ENCODE results near the gene SNPH.
A peak's percentile ranks its signal among the peaks of the same experiment; 100 is the strongest.

The SNPH gene

GRCh38 chr20:1313236-1313964 lies 47.3 kb downstream of the SNPH start:
- peak; percentile 87 for TF ChIP-seq CTCF (conservative IDR thresholded peaks at IDR 0.05; ENCODE audit: low read length)
- DNase-seq (ENCODE audit: low read depth), result peak; percentile 73
- H3K4me3 ChIP-seq (ENCODE audit: low read length), result peak overlapping the region; percentile 50

DNA sequence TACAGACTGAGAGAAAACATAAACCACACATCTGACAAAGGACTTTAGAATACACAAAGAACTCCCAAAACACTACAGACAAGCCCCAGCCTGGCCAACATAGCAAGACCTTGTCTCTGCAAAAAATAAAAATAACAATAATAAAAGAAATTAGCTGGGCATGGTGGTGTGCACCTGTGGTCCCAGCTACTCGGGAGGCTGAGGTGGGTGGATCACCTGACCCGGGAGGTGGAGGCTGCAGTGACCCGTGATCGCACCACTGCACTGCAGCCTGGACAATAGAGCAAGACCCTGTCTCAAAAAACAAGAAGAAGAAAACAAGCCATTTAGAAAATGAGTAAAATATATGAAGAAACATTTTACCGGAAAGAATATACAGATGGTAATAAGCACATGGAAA lies 49.7 kb downstream of the SNPH start:
- no peak for DNase-seq (ENCODE audit: low read depth)
- H3K4me3 ChIP-seq (ENCODE audit: low read length), result no peak overlapping the region
- no peak for TF ChIP-seq CTCF (conservative IDR thresholded peaks at IDR 0.05; ENCODE audit: low read length)

DNA sequence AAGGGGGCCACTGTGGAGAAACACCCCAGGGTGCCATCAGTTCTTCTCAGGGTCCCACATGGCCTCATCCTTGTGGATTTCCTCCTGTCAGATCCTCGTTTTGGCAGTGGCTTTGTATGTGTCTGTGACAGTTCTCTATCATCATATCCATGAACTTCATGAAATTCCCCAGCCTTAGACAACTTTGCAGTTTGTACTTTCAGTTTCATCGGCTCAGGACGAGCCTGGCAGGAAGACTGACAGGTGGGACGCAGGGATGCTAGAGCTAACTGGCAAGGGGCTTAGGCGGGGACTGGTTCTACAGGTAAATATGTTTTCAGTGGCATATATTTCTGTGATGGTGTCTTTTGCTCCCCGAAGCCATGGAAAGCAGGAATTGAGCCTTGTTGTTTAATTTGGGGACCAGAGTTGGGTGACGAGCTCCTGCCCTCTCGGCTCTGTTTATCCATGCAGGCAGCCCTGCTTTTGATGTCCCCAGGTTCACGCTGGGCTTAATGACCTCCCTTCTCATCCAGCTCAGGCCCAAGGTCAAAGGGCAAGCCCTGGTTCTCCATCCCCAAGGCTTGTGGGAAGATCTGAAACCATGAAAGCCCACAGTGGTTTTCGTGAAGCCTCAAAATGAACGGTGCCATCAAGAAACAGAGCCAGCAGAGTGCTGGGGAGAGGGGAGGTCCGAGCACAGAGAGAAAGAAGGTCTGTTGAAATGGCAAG lies 51.6 kb downstream of the SNPH start:
- no peak for DNase-seq (ENCODE audit: low read depth)
- 0 out of 2 replicates have a peak overlapping the region, but pooled peaks have one; percentile 13 for H3K4me3 ChIP-seq (ENCODE audit: low read length)
- no peak for TF ChIP-seq CTCF (conservative IDR thresholded peaks at IDR 0.05; ENCODE audit: low read length)

- TF ChIP-seq CTCF (conservative IDR thresholded peaks at IDR 0.05; ENCODE audit: low read length), result no peak
- no peak for DNase-seq (ENCODE audit: low read depth)
- no peak overlapping the region for H3K4me3 ChIP-seq (ENCODE audit: low read length)
Observed at GRCh38 chr20:1319051-1319450, 53.0 kb downstream of the SNPH start.

GRCh38 chr20:1319462-1319861 lies 53.4 kb downstream of the SNPH start:
- H3K4me3 ChIP-seq (ENCODE audit: low read length), result no peak overlapping the region
- no peak for DNase-seq (ENCODE audit: low read depth)
- TF ChIP-seq CTCF (conservative IDR thresholded peaks at IDR 0.05; ENCODE audit: low read length), result no peak

DNA sequence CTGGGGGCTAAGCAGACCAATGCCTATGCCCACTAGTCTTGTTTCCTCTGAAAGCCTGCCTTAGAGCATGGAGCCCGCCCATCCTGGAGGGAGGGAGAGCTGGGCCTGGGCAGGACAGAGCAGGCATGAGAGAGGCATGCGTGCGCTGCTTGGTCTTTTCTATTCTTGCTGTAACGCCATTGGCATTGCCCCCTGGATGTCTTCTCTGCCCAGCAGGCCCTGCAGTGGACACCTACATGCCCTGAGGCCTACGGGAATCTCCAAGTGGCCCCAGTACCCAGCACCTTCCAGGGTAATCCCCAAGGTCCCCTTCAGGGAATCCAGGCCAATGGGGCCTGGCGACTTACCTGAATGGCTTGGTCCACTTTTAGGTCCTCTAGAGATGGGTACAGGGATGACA lies 53.9 kb downstream of the SNPH start:
- no peak overlapping the region for H3K4me3 ChIP-seq (ENCODE audit: low read length)
- DNase-seq (ENCODE audit: low read depth), result no peak
- TF ChIP-seq CTCF (conservative IDR thresholded peaks at IDR 0.05; ENCODE audit: low read length), result no peak

Measured in AG10803 (cell line).